DMS114 treated with DMSO at 0.1 percent for 48 hours (cell line): Measurements from ENCODE around the gene BRAF.
"Not testable (repeated sequence)": the region's sequence is repeated elsewhere in the genome, so short reads cannot be mapped to it uniquely, and the experiment has no call there.

Experiments
- DNase-seq: peaks from one replicate; lab custom pipeline; 2025; ENCODE audit not compliant: unreplicated experiment; lab: John Stamatoyannopoulos, UW

BRAF gene

DNA sequence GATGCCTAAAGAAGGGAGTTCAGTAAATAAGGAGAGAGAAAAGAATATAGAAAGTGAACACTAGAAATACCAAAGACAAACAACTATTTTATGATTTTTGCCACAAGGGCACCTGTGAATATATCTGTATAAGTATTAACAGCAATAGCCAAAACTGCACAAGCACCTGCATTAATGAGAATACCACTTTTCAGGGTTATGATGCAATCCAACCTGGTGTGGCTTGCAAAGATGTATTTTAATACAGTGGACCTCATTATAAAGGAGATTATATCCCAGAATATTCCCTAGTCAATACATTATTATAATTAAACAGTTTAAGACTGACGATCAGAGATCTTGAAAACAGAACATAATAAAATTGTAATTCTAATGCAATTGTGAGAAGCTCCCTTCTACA lies 4.0 kb downstream of the BRAF start:
- DNase-seq: no peak

DNA sequence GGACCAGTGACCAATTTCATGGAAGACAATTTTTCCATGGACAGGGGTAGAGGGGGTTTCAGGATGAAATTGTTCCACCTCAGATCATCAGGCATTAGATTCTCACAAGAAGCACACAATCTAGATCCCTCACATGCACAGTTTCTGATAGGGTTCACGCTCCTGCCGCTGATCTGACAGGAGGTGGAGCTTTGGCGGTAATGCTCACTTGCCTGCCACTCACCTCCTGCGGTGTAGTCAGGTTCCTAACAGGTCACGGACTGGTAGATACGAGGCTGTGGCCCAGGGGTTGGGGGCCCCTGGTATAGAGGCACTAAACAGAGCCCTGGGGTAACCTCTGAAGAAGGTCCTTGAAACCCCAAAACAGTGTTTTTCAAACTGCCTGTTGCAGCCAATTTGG lies 6.5 kb downstream of the BRAF start:
- DNase-seq: no peak

DNA sequence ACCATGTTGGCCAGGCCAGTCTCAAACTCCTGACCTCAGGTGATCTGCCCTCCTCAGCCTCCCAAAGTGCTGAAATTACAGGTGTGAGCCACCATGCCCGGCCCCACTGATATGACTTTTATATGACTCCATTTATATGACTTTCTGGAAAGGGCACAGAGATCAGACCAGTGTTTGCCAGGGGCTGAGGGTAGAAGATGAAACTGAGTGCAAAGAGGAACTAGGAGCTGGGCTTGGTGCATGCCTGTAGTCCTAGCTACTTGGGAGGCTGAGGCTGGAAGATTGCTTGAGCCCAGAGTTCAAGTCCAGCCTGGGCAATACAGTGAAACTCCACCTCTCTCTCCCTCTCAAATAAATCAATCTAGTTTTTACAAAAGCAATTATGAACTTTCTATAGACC lies 7.5 kb downstream of the BRAF start:
- DNase-seq: no peak

DNA sequence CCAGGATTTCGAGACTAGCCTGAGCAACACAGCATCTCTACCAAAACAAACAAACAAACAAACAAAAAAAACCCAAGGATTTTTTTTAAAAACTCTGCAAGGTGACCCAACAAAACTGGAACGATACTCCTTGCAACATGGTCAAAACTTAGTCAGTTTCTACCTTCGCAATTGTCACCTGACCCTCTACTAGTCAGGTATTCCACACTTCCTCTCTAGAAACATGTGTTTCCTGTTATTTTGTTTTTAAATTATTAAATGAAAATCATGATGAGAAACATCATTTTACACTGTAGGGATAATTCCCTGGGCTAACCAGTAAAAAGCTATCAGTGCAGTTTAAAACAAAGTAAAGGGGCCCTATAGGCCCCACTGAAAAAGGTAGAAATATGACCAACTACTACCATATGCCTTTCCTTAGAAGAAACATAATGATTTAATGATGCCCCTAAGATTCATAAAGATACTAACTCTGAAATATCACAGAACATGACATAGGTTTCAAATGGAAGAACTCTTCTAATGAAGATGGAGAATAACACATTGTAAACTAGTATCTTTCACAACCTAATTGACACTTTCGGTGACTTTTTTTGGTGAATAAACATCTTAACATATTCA lies 8.7 kb downstream of the BRAF start:
- no peak for DNase-seq

DNA sequence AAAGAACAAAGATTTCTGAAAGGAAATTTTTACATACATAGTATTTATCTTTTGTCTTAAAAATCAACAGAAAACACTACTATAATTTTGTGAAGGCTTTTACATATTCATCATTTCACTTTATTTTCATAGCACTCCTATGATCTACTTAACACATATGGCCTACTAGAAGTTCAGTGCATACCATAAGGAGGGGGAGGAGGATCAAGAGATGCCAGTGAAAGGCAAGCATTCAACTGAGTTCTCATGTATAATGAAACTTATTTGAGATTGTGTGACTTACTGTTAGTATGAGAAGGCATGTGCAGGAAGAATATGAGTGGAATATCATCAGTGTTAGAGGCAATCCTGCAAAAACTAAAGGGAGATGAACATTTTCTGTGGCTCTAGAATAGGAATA lies 10.6 kb downstream of the BRAF start:
- no peak for DNase-seq

DNA sequence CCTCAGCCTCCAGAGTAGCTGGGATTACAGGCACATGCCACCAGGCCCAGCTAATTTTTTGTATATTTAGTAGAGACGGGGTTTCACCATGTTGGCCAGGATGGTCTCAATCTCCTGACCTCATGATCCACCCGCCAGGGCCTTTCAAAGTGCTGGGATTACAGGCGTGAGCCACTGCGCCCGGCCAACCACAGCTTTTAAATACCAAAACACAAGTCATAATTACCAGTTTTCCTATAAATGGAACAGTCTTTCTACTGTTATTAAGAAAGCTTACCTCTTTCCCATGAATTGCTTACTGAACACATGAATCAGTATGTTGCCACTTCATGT lies 11.2 kb downstream of the BRAF start:
- not testable (repeated sequence) for DNase-seq

DNA sequence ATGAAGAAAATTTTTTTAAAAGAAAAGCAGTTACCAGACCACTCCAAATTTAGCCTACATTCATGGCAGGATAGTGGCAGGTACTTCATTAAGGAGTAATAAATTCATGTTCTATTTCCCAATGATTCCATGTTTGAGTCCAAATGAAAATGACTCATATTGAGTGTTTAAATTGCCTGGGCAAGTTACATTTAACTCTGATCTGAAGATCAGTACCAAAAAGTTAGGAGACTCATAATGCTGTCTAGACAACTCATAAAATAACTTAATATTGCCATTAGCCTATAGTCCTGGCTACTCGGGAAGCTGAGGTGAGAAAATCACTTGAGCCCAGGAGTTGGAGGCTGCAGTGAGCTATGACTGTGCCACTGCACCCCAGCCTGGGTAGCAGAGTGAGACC lies 13.0 kb downstream of the BRAF start:
- DNase-seq: no peak

DNA sequence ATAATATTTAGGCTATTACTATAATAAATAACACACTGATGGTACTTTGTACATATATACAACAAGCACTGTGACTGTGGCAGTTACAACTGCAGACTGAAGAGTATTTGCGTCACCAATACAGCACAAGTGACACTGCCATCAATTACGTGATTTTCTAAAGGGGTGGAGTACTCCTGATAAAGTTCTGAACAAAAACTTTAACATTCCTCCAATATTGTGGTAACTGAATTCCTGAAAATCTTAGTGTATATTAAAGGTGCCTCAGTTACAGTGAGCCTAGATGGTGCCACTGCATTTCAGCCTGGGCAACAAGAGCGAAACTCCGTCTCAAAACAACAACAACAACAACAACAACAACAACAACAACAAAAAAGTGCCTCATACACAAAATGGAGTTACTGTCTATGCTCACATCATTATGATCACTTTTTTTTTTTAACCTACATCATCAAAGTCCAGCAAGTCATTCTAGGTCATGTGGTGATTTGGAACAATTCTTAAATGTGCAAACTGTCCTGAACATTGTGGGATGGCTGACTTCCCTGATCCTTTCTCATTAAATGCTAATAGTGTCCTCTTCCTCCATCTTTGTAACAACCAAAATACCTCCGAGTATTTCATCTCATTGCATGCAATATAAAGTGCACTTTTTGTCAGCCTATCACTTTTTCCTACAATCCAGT lies 15.1 kb downstream of the BRAF start:
- DNase-seq: no peak

DNA sequence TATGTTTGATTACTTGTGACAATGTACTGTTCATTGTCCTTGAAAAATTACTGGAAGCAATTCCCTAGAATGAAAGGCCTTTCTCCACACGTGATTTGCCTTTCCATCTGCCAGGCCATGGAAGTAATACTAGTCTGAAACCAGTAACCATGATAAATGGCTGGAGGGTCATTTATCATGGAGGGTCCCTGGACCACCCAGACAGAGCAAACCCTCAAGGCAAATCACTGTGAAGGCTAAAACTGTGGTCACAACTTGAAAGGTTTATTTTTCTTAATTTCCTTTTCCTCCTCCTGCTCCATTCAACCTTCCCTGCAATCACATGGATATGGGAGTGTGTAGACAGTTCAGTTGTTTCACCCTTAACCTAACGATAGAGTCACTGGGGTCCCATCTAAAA lies 16.4 kb downstream of the BRAF start:
- no peak for DNase-seq

DNA sequence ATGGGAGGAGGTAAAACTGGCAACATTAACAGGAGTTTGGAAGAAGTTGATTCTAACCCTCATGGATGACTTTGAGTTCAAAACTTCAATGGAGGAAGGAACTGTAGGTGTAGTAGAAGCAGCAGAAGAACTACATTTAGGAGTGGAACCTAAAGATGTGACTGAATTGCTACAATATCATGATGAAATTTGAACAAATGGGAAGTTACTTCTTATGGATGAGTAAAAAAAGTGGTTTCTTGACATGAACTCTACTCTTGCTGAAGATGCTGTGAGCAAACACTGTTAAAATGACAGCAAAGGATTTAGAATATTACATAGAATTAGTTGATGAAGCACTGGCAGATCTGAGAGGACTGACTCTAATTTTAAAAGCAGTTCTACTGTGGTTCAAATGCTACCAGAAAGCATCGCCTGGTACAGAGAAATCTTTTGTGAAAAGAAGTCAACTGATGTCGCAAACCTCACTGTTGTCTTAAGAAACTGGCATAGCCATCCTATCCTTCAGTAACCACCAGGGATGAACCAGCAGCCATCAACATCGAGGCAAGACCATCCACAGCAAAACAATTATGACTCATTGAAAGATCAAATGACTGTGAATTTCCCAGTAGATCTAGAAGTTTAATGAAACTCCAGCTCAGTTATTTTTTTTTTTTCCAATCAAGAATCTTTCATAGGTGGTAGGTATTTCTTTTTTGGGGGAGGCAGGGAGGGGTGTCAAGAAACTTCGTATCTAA lies 20.8 kb downstream of the BRAF start:
- no peak for DNase-seq

DNA sequence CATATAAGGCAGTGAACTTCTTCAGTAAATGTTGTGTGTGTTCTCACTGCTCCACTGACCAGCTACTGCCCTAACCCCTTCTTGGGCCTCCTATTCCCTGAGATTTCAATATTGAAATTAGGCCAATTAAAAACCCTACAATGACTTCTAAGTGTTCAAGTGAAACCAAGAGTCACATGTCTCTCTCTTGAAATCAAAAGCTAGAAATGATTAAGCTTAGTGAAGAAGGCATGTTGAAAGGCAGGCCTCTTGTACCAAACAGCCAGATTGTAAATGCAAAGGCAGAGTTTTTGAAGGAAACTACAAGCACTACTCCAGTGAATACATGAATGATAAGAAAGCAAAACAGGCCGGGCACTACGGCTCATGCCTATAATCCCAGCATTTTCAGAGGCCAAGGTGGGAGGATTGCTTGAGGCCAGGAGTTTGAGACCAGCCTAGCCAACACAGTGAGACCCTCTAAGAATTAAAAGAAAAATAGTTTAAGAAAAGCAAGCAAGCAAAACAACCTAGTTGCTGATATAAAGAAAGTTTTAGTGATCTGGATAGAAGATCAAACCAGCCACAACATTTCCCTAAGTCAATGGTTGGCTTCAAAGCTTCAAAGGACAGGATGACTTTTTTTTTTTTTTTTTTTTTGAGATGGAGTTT lies 22.3 kb downstream of the BRAF start:
- no peak for DNase-seq

DNA sequence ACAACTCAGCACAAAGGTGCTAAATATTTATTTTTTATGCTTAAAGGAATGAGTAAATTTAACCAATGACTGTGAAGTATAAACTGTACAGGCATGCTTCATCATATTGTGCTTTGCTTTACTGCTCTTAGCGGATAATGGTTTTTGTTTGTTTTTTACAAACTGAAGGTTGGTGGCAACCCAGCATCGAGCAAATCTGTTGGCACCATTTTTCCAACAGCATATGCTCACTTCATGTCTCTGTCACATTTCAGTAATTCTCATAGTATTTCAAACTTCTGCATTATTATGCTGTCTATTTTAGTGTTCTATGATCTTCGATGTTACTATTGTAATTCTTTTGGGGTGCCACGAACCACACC lies 22.8 kb downstream of the BRAF start:
- DNase-seq: no peak

DNA sequence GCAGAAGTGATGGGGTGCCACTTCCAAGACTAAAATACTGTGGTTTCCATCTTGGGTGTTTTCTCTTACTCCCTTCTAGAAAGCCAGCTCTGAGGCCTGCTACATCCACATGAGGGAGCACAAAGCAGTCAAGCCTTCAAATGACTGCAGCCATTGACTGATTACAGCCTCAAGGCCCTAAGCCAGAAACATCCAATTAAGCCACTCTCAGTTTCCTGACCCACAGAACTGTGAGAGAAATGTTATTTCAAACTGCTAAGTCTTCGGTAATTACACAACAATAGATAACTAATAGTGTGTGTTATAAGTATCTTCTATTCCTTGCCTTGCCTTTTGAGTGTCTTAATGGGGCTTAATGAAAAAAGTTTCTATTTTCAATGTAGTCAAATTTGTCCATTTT lies 24.8 kb downstream of the BRAF start:
- no peak for DNase-seq

DNA sequence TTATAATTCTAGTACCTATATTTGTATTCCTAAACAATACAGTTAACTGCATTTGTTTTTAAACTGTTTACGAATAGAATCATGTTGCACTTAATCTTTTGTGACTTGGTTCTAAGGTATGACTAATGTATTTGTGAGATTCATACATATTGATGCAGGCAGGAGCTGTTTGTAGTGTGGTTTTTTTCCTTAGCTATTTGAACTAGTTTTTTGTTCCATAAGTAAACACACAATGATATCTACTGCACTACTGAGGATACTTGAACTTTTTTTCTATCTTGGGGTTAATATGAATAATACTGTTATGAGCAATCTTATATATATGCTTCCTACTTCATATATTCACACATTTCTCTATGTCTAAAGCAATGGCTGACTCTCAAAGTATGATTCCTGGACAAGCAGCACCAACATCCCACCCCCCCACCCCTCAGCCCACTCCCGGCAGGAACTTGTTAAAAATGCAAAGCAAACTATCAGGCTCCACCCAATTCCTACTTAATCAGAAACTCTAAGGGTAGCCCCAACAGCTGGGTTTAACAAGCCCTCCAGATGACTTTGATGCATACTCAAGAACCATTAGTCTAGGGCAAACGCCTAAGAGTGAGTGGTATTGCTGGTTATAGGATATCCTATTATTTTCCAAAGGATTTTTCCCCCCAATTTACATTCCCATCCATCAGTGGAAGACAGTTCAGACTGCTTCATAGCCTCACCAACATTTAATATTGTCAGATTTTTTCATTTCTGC lies 25.8 kb downstream of the BRAF start:
- no peak for DNase-seq

DNA sequence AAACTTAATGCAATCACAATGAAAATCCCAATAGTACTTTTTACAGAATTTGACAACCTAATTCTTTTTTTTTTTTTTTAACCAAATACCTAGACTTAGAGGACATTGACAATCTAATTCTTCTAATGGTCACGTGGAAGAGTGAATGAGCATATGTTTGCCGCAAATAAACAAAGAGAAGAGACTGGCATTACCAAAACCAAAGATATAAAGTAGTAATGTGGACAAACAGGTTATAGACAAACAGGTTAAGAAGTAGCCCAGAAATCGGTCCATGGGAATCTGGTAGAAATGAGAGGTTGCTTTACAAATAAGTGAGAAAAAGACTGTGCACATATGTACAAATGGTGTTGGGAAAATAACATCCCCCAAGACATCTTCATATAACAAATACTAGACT lies 27.7 kb downstream of the BRAF start:
- no peak for DNase-seq

DNA sequence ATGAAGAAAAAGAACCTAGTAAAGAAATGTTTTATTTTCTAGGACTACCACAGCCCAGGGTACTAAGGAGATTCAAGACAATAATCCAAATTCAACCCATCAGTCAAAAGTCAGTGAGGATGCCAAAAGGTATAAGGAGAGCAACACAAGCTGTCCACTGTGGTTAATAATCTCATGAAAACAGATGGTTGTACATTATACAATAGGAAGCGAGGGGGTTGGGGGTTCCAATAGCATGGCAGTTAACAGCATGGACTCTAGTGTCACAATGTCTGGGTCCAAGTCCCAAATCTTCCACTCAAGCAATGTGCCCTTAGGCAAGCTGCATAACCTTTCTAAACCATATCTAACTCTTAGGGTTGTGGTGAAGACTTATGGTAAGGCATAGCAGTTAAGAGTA lies 35.1 kb downstream of the BRAF start:
- DNase-seq: no peak

DNA sequence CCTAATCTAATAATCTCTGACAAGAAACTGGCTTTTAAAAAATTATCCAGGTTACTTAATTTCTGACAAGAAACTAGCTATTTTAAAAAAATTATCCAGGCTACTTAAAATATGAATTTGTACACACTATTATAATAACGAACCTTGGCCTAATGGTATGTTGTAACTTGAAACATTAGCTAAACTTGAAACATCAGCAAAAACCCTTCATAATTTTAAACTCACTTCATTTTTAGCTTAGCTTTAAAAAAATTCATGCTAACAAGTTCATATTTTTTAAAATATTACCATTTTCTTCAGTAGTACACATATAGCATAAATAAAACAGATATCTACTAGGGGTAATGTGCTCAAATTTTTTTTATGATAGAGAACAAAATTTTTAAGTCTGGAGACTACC lies 35.6 kb downstream of the BRAF start:
- DNase-seq: no peak

DNA sequence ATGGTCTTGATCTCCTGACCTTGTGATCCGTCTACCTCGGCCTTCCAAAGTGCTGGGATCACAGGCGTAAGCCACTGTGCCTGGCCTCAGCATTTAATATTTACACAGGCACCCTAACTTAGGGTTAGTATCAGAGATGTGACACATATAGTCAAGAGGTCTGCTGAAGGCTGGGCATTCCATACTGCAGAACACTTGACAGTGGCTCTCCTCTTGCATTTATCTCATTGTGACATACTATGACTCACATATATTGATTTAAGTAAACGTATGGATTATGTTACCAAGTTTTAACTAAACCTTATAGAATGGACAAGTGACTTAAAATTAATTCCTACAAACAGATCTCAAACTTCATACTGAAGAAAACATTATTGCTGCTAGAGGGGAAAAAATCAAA lies 36.6 kb downstream of the BRAF start:
- DNase-seq: no peak

DNA sequence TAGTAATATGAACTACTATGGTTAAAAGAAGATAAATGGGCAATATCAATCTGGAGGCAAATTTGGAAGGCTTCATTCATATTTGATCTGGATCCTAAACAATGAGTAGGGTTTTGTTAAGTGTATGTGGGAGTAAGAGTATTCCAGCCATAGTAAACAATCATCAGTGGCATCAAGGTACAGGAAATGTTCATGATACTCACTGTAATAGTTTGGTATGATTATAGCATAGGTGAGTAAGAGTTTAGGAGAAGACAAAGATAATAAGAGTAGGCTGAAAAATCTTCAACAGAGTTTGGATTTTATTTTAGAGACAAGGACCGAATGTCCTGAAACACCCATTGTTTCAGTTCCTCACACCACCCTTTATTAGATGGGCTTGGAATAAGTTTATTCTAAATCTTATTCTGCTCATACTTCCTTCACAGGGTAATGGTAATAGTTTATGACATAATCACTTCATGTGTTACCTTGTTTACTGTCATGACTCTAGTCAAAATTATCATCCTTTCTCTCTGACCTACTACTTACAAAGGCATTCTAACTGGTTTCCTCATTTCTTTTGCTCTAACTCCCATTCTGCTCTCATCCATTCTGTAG lies 38.9 kb downstream of the BRAF start:
- DNase-seq: no peak

DNA sequence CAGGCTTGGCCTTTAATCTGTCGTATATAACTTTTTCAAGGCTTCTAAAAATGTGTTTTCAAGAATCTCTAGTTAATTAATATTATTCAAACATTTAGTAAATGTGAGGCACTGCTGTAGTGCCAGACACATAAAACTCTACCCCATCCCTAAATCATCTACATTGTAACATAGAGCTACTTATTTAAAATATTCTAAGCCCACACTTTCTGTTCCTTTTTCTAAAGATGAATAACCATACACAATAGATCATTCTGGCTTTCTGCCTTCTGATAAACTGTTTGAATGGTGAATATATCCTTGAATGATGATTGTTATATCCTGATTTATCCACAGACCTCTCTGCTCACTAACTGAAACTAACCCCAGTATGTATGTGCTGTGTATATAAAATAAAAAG lies 41.4 kb downstream of the BRAF start:
- no peak for DNase-seq

DNA sequence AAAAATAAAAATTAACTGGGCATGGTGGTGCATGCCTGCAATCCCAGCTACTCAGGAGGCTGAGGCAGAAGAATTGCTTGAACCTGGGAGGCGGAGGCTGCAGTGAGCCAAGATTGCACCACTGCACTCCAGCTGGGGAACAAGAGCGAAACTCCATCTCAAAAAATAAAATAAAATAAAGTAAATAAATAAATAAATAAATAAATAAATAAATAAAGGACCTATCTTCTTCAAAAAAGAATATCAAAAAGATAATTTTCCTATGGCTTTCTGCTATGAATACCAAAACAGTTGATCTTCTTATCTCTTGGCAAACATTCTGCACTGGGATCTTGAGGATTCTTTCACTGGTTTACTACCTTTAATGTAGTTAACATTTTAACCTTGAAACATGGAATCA lies 41.9 kb downstream of the BRAF start:
- not testable (repeated sequence) for DNase-seq
